SU-DHL-6 (cell line): Measurements from ENCODE around the gene HACD4.

Source experiments
- CTCF ChIP-seq: fragments of 200-600 bp; sonication (generic); IDR thresholded peaks from one replicate; pipeline ENCODE4 v1.5.1; 2017; ENCODE audit warnings: antibody characterized with exemption, mild to moderate bottlenecking, low read length, moderate library complexity; ENCODE audit not compliant: insufficient read depth, poor library complexity, severe bottlenecking
- EZH2phosphoT487 ChIP-seq: fragments of 200-600 bp; sonication (generic), shearing (Covaris generic); conservative IDR thresholded peaks from 2 replicates; pipeline ENCODE4 v1.6.1; 2018; ENCODE audit warnings: mild to moderate bottlenecking, antibody characterized with exemption, low read length, moderate library complexity, mixed read lengths

GRCh38 chr9:20981486-20981885, 50.0 kb downstream of the HACD4 start:
- TF ChIP-seq CTCF = no peak
- no peak for TF ChIP-seq EZH2phosphoT487
